ENCODE data around the gene GPR107.

GPR107 gene

GRCh38 chr9:130028493-130029222 lies 25.0 kb upstream of the GPR107 start:
- no peak for DNase-seq

- DNase-seq: no peak
Measured at GRCh38 chr9:130029223-130029973, 24.3 kb upstream of the GPR107 start.

GRCh38 chr9:130030651-130031127 lies 23.0 kb upstream of the GPR107 start:
- no peak for DNase-seq

GRCh38 chr9:130034570-130034969 lies 19.1 kb upstream of the GPR107 start:
- DNase-seq: no peak

- DNase-seq: no peak
Measured at GRCh38 chr9:130036099-130036498, 17.6 kb upstream of the GPR107 start.

- no peak for DNase-seq
Measured at GRCh38 chr9:130039528-130040147, 14.1 kb upstream of the GPR107 start.

- DNase-seq: no peak
Measured at GRCh38 chr9:130040984-130041647, 12.6 kb upstream of the GPR107 start.

- no peak for DNase-seq
Measured at GRCh38 chr9:130041648-130042405, 11.9 kb upstream of the GPR107 start.

GRCh38 chr9:130042406-130042884 lies 11.3 kb upstream of the GPR107 start:
- no peak for DNase-seq

GRCh38 chr9:130042885-130043653 lies 10.6 kb upstream of the GPR107 start, which contains the start of gene FNBP1:
FNBP1 (minus strand) TSS chr9:130043189; CDS start chr9:130042975, 214 bp downstream.
- DNase-seq: no peak

- DNase-seq: no peak
Measured at GRCh38 chr9:130043654-130044623, 9.8 kb upstream of the GPR107 start.

- peak; percentile 25 for DNase-seq
Measured at GRCh38 chr9:130045725-130046450, 7.8 kb upstream of the GPR107 start.

- DNase-seq: no peak
Measured at GRCh38 chr9:130049431-130050210, 4.1 kb upstream of the GPR107 start.

- DNase-seq: no peak
Measured at GRCh38 chr9:130050462-130050861, 3.2 kb upstream of the GPR107 start.

GRCh38 chr9:130051855-130052254 lies 1.9 kb upstream of the GPR107 start:
- no peak for DNase-seq

- DNase-seq: no peak
Measured at GRCh38 chr9:130053109-130053503, 600 bp upstream of the GPR107 start.

GRCh38 chr9:130054325-130054786 lies 650 bp downstream of the GPR107 start:
- DNase-seq: no peak

GRCh38 chr9:130054820-130055219 lies 1.1 kb downstream of the GPR107 start:
- no peak for DNase-seq
